ENCODE results near the gene BDKRB2.
A peak's percentile ranks its signal among the peaks of the same experiment; 100 is the strongest.

The BDKRB2 gene

DNA sequence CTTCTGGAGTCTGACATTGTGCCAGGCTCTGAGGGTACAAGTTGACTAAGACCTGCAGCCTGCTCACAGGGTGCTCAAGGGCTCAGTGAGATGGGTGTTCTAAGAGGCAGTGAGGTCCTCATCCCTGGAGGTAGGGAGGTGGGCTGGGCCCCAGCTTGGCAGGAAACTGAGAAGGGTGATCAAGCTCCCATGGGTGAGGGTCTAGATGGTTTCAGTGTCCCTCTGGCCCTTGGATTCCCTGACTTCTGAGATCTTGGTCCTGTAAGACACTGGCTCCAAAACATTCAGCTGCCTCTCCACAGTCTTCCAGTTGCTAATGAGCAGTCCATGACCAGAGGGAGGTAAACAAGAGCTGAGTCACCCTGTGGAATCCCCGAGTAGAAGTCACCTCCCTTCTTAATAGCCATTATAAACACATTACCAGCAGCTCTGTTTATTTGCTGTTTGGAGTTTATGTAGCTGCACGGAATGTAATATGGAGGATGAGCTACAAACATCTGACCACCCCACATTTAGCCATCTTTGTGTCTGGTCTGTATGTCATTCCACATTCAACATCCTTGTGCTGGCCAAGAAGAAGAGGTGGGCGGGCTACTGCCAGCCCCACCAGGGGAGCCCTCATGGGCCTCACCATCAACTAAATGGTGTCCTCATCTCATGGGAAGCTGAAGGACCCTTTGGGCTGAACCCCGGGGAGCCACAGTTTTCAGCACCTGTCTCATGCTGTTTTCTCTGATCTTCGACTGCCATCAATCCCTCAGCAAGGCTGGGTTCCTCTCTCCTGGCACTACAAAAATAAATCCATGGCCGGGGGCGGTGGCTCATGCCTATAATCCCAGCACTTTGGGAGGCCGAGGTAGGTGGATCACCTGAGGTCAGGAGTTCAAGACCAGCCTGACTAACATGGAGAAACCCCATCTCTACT, 37.2 kb upstream of the BDKRB2 start:
- TF ChIP-seq RARB (CRISPR knock-in tag; IDR thresholded peaks at IDR 0.05) (no peak), ZFP30 (CRISPR knock-in tag; IDR thresholded peaks at IDR 0.05) (no peak), ZC3H10 (CRISPR knock-in tag; IDR thresholded peaks at IDR 0.05) (no peak), ZFP3 (CRISPR knock-in tag; IDR thresholded peaks at IDR 0.05) (no peak), ISL1 (CRISPR knock-in tag; IDR thresholded peaks at IDR 0.05) (no peak), GLIS3 (CRISPR knock-in tag; IDR thresholded peaks at IDR 0.05) (no peak), ZNF565 (CRISPR knock-in tag; conservative IDR thresholded peaks at IDR 0.05; ENCODE audit: low read depth) (no peak), ARNTL (CRISPR knock-in tag; IDR thresholded peaks at IDR 0.05; ENCODE audit: borderline replicate concordance, low read depth) (no peak), BACH2 (CRISPR knock-in tag; IDR thresholded peaks at IDR 0.05; ENCODE audit: borderline replicate concordance) (no peak), SNAI2 (CRISPR knock-in tag; IDR thresholded peaks at IDR 0.05) (no peak), ZNF8 (CRISPR knock-in tag; IDR thresholded peaks at IDR 0.05) (no peak), TCF4 (CRISPR knock-in tag; IDR thresholded peaks at IDR 0.05; ENCODE audit: borderline replicate concordance) (no peak), ZNF70 (CRISPR knock-in tag; IDR thresholded peaks at IDR 0.05) (no peak), ESRRG (CRISPR knock-in tag; IDR thresholded peaks at IDR 0.05) (no peak)
- TF ChIP-seq, protein P1, sequence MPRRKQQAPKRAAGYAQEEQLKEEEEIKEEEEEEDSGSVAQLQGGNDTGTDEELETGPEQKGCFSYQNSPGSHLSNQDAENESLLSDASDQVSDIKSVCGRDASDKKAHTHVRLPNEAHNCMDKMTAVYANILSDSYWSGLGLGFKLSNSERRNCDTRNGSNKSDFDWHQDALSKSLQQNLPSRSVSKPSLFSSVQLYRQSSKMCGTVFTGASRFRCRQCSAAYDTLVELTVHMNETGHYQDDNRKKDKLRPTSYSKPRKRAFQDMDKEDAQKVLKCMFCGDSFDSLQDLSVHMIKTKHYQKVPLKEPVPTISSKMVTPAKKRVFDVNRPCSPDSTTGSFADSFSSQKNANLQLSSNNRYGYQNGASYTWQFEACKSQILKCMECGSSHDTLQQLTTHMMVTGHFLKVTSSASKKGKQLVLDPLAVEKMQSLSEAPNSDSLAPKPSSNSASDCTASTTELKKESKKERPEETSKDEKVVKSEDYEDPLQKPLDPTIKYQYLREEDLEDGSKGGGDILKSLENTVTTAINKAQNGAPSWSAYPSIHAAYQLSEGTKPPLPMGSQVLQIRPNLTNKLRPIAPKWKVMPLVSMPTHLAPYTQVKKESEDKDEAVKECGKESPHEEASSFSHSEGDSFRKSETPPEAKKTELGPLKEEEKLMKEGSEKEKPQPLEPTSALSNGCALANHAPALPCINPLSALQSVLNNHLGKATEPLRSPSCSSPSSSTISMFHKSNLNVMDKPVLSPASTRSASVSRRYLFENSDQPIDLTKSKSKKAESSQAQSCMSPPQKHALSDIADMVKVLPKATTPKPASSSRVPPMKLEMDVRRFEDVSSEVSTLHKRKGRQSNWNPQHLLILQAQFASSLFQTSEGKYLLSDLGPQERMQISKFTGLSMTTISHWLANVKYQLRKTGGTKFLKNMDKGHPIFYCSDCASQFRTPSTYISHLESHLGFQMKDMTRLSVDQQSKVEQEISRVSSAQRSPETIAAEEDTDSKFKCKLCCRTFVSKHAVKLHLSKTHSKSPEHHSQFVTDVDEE (CRISPR knock-in tag; IDR thresholded peaks at IDR 0.05), result no peak
- TF ChIP-seq, protein P2, sequence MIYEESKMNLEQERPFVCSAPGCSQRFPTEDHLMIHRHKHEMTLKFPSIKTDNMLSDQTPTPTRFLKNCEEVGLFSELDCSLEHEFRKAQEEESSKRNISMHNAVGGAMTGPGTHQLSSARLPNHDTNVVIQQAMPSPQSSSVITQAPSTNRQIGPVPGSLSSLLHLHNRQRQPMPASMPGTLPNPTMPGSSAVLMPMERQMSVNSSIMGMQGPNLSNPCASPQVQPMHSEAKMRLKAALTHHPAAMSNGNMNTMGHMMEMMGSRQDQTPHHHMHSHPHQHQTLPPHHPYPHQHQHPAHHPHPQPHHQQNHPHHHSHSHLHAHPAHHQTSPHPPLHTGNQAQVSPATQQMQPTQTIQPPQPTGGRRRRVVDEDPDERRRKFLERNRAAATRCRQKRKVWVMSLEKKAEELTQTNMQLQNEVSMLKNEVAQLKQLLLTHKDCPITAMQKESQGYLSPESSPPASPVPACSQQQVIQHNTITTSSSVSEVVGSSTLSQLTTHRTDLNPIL (CRISPR knock-in tag; IDR thresholded peaks at IDR 0.05; ENCODE audit: low read depth), result no peak
- TF ChIP-seq, protein P3, sequence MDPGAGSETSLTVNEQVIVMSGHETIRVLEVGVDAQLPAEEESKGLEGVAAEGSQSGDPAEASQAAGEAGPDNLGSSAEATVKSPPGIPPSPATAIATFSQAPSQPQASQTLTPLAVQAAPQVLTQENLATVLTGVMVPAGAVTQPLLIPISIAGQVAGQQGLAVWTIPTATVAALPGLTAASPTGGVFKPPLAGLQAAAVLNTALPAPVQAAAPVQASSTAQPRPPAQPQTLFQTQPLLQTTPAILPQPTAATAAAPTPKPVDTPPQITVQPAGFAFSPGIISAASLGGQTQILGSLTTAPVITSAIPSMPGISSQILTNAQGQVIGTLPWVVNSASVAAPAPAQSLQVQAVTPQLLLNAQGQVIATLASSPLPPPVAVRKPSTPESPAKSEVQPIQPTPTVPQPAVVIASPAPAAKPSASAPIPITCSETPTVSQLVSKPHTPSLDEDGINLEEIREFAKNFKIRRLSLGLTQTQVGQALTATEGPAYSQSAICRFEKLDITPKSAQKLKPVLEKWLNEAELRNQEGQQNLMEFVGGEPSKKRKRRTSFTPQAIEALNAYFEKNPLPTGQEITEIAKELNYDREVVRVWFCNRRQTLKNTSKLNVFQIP (CRISPR knock-in tag; IDR thresholded peaks at IDR 0.05; ENCODE audit: borderline replicate concordance, low read depth), result no peak
- TF ChIP-seq, protein P4, sequence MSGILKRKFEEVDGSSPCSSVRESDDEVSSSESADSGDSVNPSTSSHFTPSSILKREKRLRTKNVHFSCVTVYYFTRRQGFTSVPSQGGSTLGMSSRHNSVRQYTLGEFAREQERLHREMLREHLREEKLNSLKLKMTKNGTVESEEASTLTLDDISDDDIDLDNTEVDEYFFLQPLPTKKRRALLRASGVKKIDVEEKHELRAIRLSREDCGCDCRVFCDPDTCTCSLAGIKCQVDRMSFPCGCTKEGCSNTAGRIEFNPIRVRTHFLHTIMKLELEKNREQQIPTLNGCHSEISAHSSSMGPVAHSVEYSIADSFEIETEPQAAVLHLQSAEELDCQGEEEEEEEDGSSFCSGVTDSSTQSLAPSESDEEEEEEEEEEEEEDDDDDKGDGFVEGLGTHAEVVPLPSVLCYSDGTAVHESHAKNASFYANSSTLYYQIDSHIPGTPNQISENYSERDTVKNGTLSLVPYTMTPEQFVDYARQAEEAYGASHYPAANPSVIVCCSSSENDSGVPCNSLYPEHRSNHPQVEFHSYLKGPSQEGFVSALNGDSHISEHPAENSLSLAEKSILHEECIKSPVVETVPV (CRISPR knock-in tag; IDR thresholded peaks at IDR 0.05), result no peak
- ATAC-seq, result peak; percentile 75

DNA sequence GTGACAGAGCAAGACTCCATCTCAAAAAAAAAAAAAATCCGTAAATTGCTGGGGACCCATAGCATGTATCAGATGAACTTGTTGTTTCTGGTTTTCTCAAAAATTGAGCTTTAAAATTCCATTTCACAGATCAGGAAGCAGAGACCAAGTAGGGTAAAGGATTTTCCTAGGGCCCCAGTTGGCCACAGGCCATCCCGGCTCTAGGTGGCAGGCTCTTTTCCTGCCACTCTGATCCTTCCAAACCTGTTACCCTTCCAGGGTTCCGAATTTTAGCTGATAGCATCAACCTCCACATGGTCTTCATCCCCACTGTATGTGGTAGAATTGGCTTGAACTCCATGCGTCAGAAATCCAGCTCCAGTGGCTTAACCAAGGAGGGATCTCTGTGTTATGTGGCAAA, 36.1 kb upstream of the BDKRB2 start:
- no peak for ATAC-seq
- TF ChIP-seq PPARA (CRISPR knock-in tag; IDR thresholded peaks at IDR 0.05; ENCODE audit: borderline replicate concordance) (no peak), BACH2 (CRISPR knock-in tag; IDR thresholded peaks at IDR 0.05; ENCODE audit: borderline replicate concordance) (no peak), TOX (CRISPR knock-in tag; IDR thresholded peaks at IDR 0.05; ENCODE audit: borderline replicate concordance) (no peak), ZNF70 (CRISPR knock-in tag; IDR thresholded peaks at IDR 0.05) (no peak), OSR1 (CRISPR knock-in tag; IDR thresholded peaks at IDR 0.05) (no peak), TCF4 (CRISPR knock-in tag; IDR thresholded peaks at IDR 0.05; ENCODE audit: borderline replicate concordance) (no peak), ZNF565 (CRISPR knock-in tag; conservative IDR thresholded peaks at IDR 0.05; ENCODE audit: low read depth) (no peak), ESRRG (CRISPR knock-in tag; IDR thresholded peaks at IDR 0.05) (no peak), GLIS3 (CRISPR knock-in tag; IDR thresholded peaks at IDR 0.05) (no peak), ARNTL (CRISPR knock-in tag; IDR thresholded peaks at IDR 0.05; ENCODE audit: borderline replicate concordance, low read depth) (no peak), ZNF8 (CRISPR knock-in tag; IDR thresholded peaks at IDR 0.05) (no peak), ZFP30 (CRISPR knock-in tag; IDR thresholded peaks at IDR 0.05) (no peak), CSDC2 (CRISPR knock-in tag; IDR thresholded peaks at IDR 0.05) (no peak)
- TF ChIP-seq, protein P1 (CRISPR knock-in tag; IDR thresholded peaks at IDR 0.05), result no peak
- TF ChIP-seq, protein P3 (CRISPR knock-in tag; IDR thresholded peaks at IDR 0.05; ENCODE audit: borderline replicate concordance, low read depth), result no peak
- TF ChIP-seq, protein P2 (CRISPR knock-in tag; IDR thresholded peaks at IDR 0.05; ENCODE audit: low read depth), result no peak
- TF ChIP-seq, protein P4 (CRISPR knock-in tag; IDR thresholded peaks at IDR 0.05), result no peak

Measured in SK-N-SH treated with all-trans-retinoic acid at 6 μM for 48 hours (cell line).